CD4-positive, CD25-positive, alpha-beta regulatory T cell (primary cell): ENCODE results near the gene ZNF593. TPM values are rescaled to one million over a fixed set of nuclear protein-coding genes. Genes with fewer than 3 reads are reported as not detected.

Source experiments
- ATAC-seq, 2 donors: fragments of 150-1000 bp; cut with Tn5 transposase; one replicate each; pipeline ENCODE4 v1.10.0; 2021; ENCODE audit warnings: low read depth in 2 of 2, moderate number of reproducible peaks in 2 of 2, moderate library complexity in 1 of 2
- DNase-seq, 3 donors: peaks; one replicate each; pipeline versions ENCODE4 v3.0.0 to v3.0.0-alpha.2; 2012 to 2022; ENCODE audit warnings: mixed read lengths in 1 of 3
- H3K27ac ChIP-seq: one replicate; pipeline ENCODE4 v1.7.0; 2013; ENCODE audit warnings: mild to moderate bottlenecking, low read length; ENCODE audit not compliant: insufficient read depth, poor library complexity, severe bottlenecking
- H3K27me3 ChIP-seq: one replicate; pipeline ENCODE4 v1.7.0; 2013; ENCODE audit warnings: low read length; ENCODE audit not compliant: control insufficient read depth, insufficient read depth
- H3K36me3 ChIP-seq: one replicate; pipeline ENCODE4 v1.7.0; 2013; ENCODE audit warnings: mild to moderate bottlenecking, low read length, moderate library complexity; ENCODE audit not compliant: control insufficient read depth, insufficient read depth
- H3K4me1 ChIP-seq: 2 replicates; pipeline ENCODE4 v1.7.0; 2013; ENCODE audit warnings: mild to moderate bottlenecking, low read length; ENCODE audit not compliant: insufficient read depth, control insufficient read depth, poor library complexity, severe bottlenecking
- H3K4me3 ChIP-seq: one replicate; pipeline ENCODE4 v1.7.0; 2013; ENCODE audit warnings: low read depth, mild to moderate bottlenecking, low read length, moderate library complexity
- H3K9me3 ChIP-seq, 2 experiments: 1 replicate in 1 of 2; 2 replicates in 1 of 2; pipeline ENCODE4 v1.7.0; 2013; ENCODE audit warnings: low read length in 2 of 2, mild to moderate bottlenecking in 1 of 2, moderate library complexity in 1 of 2; ENCODE audit not compliant: control insufficient read depth in 2 of 2
- H3K27ac Mint-ChIP-seq, 3 donors: one replicate each; pipeline ENCODE4 v1.8.0; 2020 to 2022; ENCODE audit warnings: mild to moderate bottlenecking in 3 of 3, mixed read lengths in 3 of 3, moderate library complexity in 2 of 3
- H3K27me3 Mint-ChIP-seq: one replicate; pipeline ENCODE4 v1.8.0; 2022; ENCODE audit warnings: mild to moderate bottlenecking, mixed read lengths
- H3K36me3 Mint-ChIP-seq: one replicate; pipeline ENCODE4 v1.8.0; 2020; ENCODE audit warnings: mixed read lengths
- H3K4me1 Mint-ChIP-seq, 4 donors: one replicate each; pipeline ENCODE4 v1.8.0; 2020 to 2022; ENCODE audit warnings: mixed read lengths in 4 of 4, mild to moderate bottlenecking in 1 of 4
- H3K4me3 Mint-ChIP-seq, 4 donors: one replicate each; pipeline ENCODE4 v1.8.0; 2020 to 2022; ENCODE audit warnings: mild to moderate bottlenecking in 4 of 4, mixed read lengths in 4 of 4, moderate library complexity in 3 of 4
- H3K9me3 Mint-ChIP-seq, 7 donors: one replicate each; pipeline ENCODE4 v1.8.0; 2020 to 2022; ENCODE audit warnings: mixed read lengths in 7 of 7, mild to moderate bottlenecking in 3 of 7, moderate library complexity in 2 of 7
- polyA plus RNA-seq, 4 donors: library from polyadenylated mRNA; unstranded; fragments of 300-500 nt; fragmentation: Illumina TruSeq; gene quantifications; one replicate each; pipeline ENCODE4 v1.2.3, GENCODE V29; 2021
- total RNA-seq: library from RNA; stranded (reverse); gene quantifications from one replicate; pipeline ENCODE4 v1.2.3, GENCODE V29; 2022

The ZNF593 gene
- total and polyA plus RNA-seq, 5 donors from 2014 or later, result 16.8 to 65.6 (median 46.1) TPM

DNA sequence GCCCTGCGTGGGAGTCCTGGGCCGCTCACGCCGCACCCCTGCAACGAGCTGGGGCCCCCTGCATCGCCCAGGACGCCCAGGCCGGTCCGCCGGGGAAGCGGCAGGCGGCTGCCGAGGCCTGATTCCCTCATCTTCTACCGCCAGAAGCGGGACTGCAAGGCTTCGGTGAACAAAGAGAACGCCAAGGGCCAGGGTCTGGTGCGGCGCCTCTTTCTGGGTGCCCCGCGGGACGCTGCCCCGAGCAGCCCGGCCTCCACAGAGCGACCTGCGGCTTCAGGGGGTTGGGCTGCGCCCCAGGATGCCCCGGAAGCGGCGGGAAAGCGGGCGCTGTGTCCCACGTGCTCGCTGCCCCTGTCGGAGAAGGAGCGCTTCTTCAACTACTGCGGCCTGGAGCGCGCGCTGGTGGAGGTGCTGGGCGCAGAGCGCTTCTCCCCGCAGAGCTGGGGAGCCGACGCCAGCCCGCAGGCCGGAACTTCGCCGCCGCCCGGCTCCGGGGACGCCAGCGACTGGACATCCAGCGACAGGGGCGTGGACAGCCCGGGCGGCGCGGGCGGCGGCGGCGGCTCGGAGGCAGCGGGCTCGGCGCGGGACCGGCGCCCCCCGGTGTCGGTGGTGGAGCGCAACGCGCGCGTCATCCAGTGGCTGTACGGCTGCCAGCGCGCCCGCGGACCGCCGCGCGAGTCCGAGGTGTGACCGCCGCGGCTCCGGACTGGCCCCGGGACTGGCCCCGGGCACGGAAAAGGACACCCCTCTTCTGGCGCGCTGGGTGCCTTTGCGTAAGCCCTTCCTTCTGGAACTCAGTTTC is 8.1 kb upstream of the ZNF593 start:
- H3K27ac Mint-ChIP-seq, result no peak overlapping the region
- peaks cover 0 to 20% (median 5%) of the 10 kb centered on the region in 4 donors for H3K4me1 Mint-ChIP-seq
- peak overlapping the region in 3 of 4 donors; percentile 66 to 76 (median 72) for H3K4me3 Mint-ChIP-seq
- no peak overlapping the region for H3K27ac ChIP-seq
- H3K9me3 ChIP-seq, result no peaks in the 10 kb centered on the region
- ATAC-seq (peak; percentile 16 to 37), DNase-seq (peak in 1 of 3 donors; percentile 56)
- no peaks in the 10 kb centered on the region for H3K9me3 Mint-ChIP-seq
- no peaks in the 10 kb centered on the region for H3K36me3 Mint-ChIP-seq
- no peaks in the 10 kb centered on the region for H3K36me3 ChIP-seq
- peaks cover 10% of the 10 kb centered on the region for H3K27me3 ChIP-seq
- no peak overlapping the region for H3K4me3 ChIP-seq
- H3K27me3 Mint-ChIP-seq, result peaks cover 50% of the 10 kb centered on the region
- H3K4me1 ChIP-seq, result peaks cover 28% of the 10 kb centered on the region

DNA sequence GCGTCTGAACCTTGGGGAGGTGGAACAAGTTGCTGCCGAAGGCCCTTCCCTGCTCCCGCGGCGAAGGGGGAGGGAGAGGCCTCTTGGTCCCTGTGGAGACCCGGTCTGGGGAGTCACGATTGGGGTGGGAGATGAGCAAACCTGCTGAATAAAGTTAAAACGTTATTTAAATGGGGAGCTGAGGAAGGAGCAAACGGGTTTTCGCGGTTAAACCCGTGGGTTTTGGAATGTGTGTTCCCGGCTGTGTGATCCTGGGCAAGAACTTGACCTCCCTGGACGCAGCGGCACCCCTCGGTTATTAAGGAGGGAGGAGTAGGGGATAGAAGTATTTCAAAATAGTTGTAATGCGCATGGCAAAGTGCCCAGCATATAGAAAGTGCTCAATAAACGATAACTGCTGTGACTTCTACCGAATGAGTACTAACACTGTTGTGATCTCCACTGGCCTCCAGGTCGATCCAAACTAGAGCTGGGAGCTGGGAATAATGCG is 7.4 kb upstream of the ZNF593 start:
- ATAC-seq (no peak), DNase-seq (no peak)
- H3K27me3 Mint-ChIP-seq, result peaks cover 46% of the 10 kb centered on the region
- Histone ChIP-seq H3K9me3 (no peaks in the 10 kb centered on the region), H3K4me1 (peaks cover 26% of the 10 kb centered on the region), H3K36me3 (no peaks in the 10 kb centered on the region), H3K27me3 (peaks cover 10% of the 10 kb centered on the region), H3K27ac (no peak overlapping the region), H3K4me3 (no peak overlapping the region)
- no peak overlapping the region for H3K27ac Mint-ChIP-seq
- peaks cover 0 to 23% (median 7%) of the 10 kb centered on the region in 4 donors for H3K4me1 Mint-ChIP-seq
- no peaks in the 10 kb centered on the region for H3K9me3 Mint-ChIP-seq
- no peaks in the 10 kb centered on the region for H3K36me3 Mint-ChIP-seq
- H3K4me3 Mint-ChIP-seq, result peak overlapping the region in 3 of 4 donors; percentile 66 to 76 (median 72)

DNA sequence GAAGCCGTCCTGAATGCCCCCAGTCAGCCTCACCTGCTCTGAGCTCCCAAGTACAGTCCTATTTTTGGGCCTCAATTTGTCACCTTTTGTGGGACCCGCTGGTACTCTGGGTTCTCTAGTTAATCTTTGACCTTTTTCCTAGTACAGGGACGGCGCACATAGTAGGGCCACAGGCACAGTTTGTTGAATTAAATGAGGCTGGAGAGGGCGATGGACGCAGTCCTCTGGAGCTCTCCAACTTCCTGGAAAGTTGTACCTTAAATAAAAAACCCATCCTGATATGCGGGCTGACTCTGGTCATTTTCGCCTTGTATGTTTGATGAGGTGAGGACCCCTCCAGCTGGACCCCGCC is 6.0 kb upstream of the ZNF593 start:
- no peak overlapping the region for H3K27ac ChIP-seq
- H3K9me3 ChIP-seq, result no peaks in the 10 kb centered on the region
- peaks cover 26% of the 10 kb centered on the region for H3K4me1 ChIP-seq
- Mint-ChIP-seq H3K27me3 (peaks cover 39% of the 10 kb centered on the region), H3K36me3 (no peaks in the 10 kb centered on the region), H3K27ac (no peak overlapping the region), H3K4me1 (peaks cover 0 to 27% (median 7%) of the 10 kb centered on the region in 4 donors), H3K4me3 (peak overlapping the region; percentile 46 to 69 (median 62)), H3K9me3 (no peaks in the 10 kb centered on the region)
- ATAC-seq, result no peak
- H3K4me3 ChIP-seq, result no peak overlapping the region
- DNase-seq, result no peak
- H3K36me3 ChIP-seq, result no peaks in the 10 kb centered on the region
- peaks cover 10% of the 10 kb centered on the region for H3K27me3 ChIP-seq

DNA sequence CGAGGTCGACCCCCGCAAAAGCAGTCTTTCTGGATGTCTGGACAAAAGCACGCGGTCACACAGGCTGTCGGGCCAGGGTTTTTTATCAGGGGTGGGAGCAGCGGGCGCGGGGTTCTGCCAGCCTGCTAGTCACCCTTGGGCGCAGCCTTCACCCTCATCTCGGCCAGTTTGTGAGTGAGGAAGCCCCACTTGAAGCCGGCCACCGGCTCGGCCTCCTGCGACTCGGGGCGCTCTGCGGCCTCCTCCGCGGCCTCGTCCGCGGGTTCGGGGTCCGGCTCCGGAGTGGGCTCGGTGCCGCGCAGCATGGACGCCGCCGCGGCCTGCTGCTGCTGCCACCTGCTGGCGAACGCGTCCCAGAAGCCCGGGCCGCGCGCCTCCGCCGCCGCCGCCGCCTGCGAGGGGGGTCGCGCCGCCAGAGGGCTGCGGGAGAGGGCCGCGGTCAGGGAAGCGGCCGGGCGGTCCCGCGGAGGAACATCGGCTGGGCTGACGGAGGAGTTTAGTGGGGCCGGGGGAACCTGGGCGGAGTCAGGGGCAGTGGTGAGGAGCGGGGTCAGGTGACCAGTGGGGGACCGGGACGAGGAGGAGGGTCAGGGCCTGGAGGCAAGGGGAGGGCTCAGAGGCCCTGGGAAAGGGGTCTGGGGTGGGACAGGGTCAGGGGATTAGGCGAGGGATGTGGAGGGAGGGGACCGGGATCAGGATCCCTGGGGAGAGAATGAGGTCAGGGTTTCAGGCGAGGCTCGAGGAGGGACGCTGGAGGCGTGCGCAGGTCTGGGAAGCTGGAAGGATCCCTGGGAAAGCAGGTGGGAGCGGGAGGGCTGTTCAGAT is 5.5 kb upstream of the ZNF593 start:
- ATAC-seq (peak; percentile 61 to 65), DNase-seq (peak; percentile 32 to 59 (median 44))
- H3K27ac Mint-ChIP-seq, result no peak overlapping the region
- no peaks in the 10 kb centered on the region for H3K9me3 ChIP-seq
- peaks cover 10% of the 10 kb centered on the region for H3K27me3 ChIP-seq
- peaks cover 0 to 28% (median 7%) of the 10 kb centered on the region in 4 donors for H3K4me1 Mint-ChIP-seq
- no peak overlapping the region for H3K4me3 ChIP-seq
- peaks cover 37% of the 10 kb centered on the region for H3K27me3 Mint-ChIP-seq
- H3K27ac ChIP-seq, result no peak overlapping the region
- no peaks in the 10 kb centered on the region for H3K36me3 ChIP-seq
- peak overlapping the region; percentile 58 to 69 (median 60) for H3K4me3 Mint-ChIP-seq
- no peaks in the 10 kb centered on the region for H3K9me3 Mint-ChIP-seq
- H3K4me1 ChIP-seq, result peaks cover 26% of the 10 kb centered on the region
- H3K36me3 Mint-ChIP-seq, result no peaks in the 10 kb centered on the region

DNA sequence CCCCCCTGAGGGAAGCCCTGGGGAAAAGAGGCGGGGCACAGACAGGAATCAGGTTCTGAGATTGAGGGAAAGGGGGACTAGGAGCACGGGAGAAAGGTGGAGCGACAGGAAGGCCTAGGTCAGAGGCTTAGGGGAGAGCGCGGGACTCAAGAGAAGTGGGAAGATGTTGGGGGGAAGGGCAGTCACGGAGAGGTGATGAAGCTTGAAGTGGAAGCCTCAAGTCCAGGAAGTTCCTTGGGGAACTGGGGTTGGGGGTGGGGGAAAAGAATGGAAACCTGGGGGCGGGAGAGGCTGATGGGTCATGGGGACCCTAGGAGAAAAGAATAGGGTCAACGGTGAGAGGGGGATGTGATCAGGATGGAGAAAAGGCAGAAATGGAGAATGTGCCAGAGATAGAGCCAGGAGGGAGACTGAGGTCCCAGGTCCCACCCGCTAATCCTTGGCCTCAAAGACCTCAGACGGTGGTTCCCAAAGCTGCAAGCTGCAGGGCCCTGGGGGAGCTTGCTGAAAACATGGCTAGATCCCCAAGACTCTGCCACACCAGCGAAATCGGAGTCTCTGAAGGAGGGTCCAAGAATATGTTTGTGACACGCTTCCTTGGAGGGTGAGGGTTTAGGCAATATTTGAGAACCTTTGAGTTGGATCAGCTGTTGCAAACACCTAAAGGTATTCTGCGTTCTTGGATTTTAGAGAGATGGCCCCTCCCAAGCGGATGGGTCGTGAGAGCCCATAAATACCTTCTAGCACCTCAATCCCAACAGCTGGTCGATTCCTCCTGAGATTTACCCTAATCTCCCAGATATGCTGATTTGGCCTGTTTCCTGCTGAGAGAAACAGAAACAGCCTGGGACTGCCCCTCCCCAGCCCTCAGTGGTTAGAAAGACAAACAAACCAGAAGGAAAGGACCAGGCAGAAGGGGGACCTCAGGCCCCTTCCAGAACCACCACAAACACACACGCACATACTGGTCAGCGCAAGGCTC is 4.6 kb upstream of the ZNF593 start:
- peak overlapping the region in 3 of 4 donors; percentile 10 to 62 (median 26) for H3K4me3 Mint-ChIP-seq
- H3K36me3 Mint-ChIP-seq, result no peaks in the 10 kb centered on the region
- no peaks in the 10 kb centered on the region for H3K9me3 ChIP-seq
- H3K27ac Mint-ChIP-seq, result peak overlapping the region in 1 of 3 donors; percentile 81
- no peak overlapping the region for H3K4me3 ChIP-seq
- no peaks in the 10 kb centered on the region for H3K36me3 ChIP-seq
- no peaks in the 10 kb centered on the region for H3K9me3 Mint-ChIP-seq
- H3K4me1 ChIP-seq, result peaks cover 33% of the 10 kb centered on the region
- peaks cover 31% of the 10 kb centered on the region for H3K27me3 Mint-ChIP-seq
- H3K27me3 ChIP-seq, result peaks cover 10% of the 10 kb centered on the region
- DNase-seq (no peak), ATAC-seq (no peak)
- no peak overlapping the region for H3K27ac ChIP-seq
- peaks cover 0 to 30% (median 7%) of the 10 kb centered on the region in 4 donors for H3K4me1 Mint-ChIP-seq

DNA sequence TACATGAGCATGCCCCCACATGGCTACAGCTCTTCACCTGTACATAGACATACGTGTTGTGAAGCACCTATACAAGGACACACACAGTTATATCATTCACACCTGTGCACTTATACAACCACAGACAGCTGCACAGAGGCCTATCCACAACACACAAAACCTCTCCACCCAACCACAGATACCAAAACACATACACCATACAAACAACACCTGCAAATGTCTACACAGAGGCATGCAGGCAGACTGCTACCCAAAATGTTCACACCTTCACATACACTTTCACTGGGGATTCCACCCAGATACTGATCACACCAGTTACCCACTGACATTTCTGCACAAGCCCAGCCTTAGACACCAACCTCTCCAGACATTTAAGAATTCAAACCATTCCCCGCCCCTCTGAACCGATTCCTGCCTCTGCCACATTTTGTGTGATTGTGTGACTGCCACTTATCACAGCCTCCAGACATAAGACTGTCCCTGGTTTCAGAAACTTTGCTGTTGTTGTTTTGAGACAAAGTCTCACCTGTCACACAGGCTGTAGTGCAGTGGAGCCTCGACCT is 2.9 kb upstream of the ZNF593 start:
- Mint-ChIP-seq H3K9me3 (no peaks in the 10 kb centered on the region), H3K36me3 (no peaks in the 10 kb centered on the region), H3K4me1 (peaks cover 0 to 42% (median 12%) of the 10 kb centered on the region in 4 donors), H3K27ac (peak overlapping the region in 1 of 3 donors; percentile 27), H3K27me3 (peaks cover 18% of the 10 kb centered on the region), H3K4me3 (peak overlapping the region; percentile 3 to 89 (median 34))
- Histone ChIP-seq H3K27ac (no peak overlapping the region), H3K27me3 (peaks cover 7% of the 10 kb centered on the region), H3K4me1 (peaks cover 40% of the 10 kb centered on the region), H3K4me3 (no peak overlapping the region), H3K9me3 (no peaks in the 10 kb centered on the region), H3K36me3 (no peaks in the 10 kb centered on the region)
- ATAC-seq, result no peak
- DNase-seq, result peak in 1 of 3 donors; percentile 39
